Measurements from ENCODE around the gene ESF1. TPM values are rescaled to one million over a fixed set of nuclear protein-coding genes. Genes with fewer than 3 reads are reported as not detected.
"Not testable (repeated sequence)": the region's sequence is repeated elsewhere in the genome, so short reads cannot be mapped to it uniquely, and the experiment has no call there.

The ESF1 gene
- total RNA-seq, 1 donor from 2014 or later = 12.9 TPM

GRCh38 chr20:13793001-13793400 is 8.3 kb upstream of the ESF1 start:
- intact Hi-C loops (cut with DNase I) = no loop called here
- no peak for DNase-seq (ENCODE audit: missing footprints)
- ATAC-seq = no peak

GRCh38 chr20:13791540-13792459 is 7.1 kb upstream of the ESF1 start:
- ATAC-seq (peak; percentile 88), DNase-seq (ENCODE audit: missing footprints) (no peak)
- intact Hi-C loops (cut with DNase I) = no loop called here

- DNase-seq (ENCODE audit: missing footprints) = no peak
- intact Hi-C loops (cut with DNase I) = no loop called here
- no peak for ATAC-seq
Measured at GRCh38 chr20:13790708-13791107, 6.0 kb upstream of the ESF1 start.

GRCh38 chr20:13788167-13788834 is 3.6 kb upstream of the ESF1 start:
- ATAC-seq = no peak
- intact Hi-C loops (cut with DNase I) = no loop called here
- no peak for DNase-seq (ENCODE audit: missing footprints)

- intact Hi-C loops (cut with DNase I) = no loop called here
- ATAC-seq = no peak
- DNase-seq (ENCODE audit: missing footprints) = no peak
Measured at GRCh38 chr20:13786143-13786828, 1.6 kb upstream of the ESF1 start.

GRCh38 chr20:13784271-13784892 is 337 bp downstream of the ESF1 start:
- ATAC-seq (no peak), DNase-seq (ENCODE audit: missing footprints) (no peak)
- intact Hi-C loops (cut with DNase I) = loop anchor here (5.0 kb wide), 1 partner anchor 47 kb away; no protein-coding TSS in a partner anchor

GRCh38 chr20:13783528-13783927 is 1.2 kb downstream of the ESF1 start:
- intact Hi-C loops (cut with DNase I) = loop anchor here (5.0 kb wide), 1 partner anchor 46 kb away; no protein-coding TSS in a partner anchor
- no peak for DNase-seq (ENCODE audit: missing footprints)
- ATAC-seq = no peak

- intact Hi-C loops (cut with DNase I) = no loop called here
- ATAC-seq (no peak), DNase-seq (ENCODE audit: missing footprints) (no peak)
Measured at GRCh38 chr20:13778827-13779226, 5.9 kb downstream of the ESF1 start.

- intact Hi-C loops (cut with DNase I) = no loop called here
- DNase-seq (ENCODE audit: missing footprints) (no peak), ATAC-seq (no peak)
Measured at GRCh38 chr20:13777171-13777601, 7.5 kb downstream of the ESF1 start.

GRCh38 chr20:13775867-13776266 is 8.9 kb downstream of the ESF1 start:
- DNase-seq (ENCODE audit: missing footprints) (no peak), ATAC-seq (no peak)
- intact Hi-C loops (cut with DNase I) = no loop called here

- no peak for DNase-seq (ENCODE audit: missing footprints)
- ATAC-seq = no peak
- intact Hi-C loops (cut with DNase I) = loop anchor here (2.0 to 5.0 kb wide), 2 partner anchors 315 to 654 kb away; no protein-coding TSS in a partner anchor
Measured at GRCh38 chr20:13772529-13772928, 12.2 kb downstream of the ESF1 start.

GRCh38 chr20:13771853-13772453 is 12.8 kb downstream of the ESF1 start:
- intact Hi-C loops (cut with DNase I) = loop anchor here (2.0 to 5.0 kb wide), 2 partner anchors 315 to 653 kb away; no protein-coding TSS in a partner anchor
- ATAC-seq (no peak), DNase-seq (ENCODE audit: missing footprints) (no peak)

- no peak for ATAC-seq
- no peak for DNase-seq (ENCODE audit: missing footprints)
- intact Hi-C loops (cut with DNase I) = loop anchor here (5.0 kb wide), 1 partner anchor 313 kb away; no protein-coding TSS in a partner anchor
Measured at GRCh38 chr20:13770141-13770540, 14.6 kb downstream of the ESF1 start.

- DNase-seq (ENCODE audit: missing footprints) = no peak
- ATAC-seq = no peak
- intact Hi-C loops (cut with DNase I) = no loop called here
Measured at GRCh38 chr20:13765868-13766416, 18.8 kb downstream of the ESF1 start.

GRCh38 chr20:13765299-13765698 is 19.4 kb downstream of the ESF1 start:
- intact Hi-C loops (cut with DNase I) = no loop called here
- no peak for DNase-seq (ENCODE audit: missing footprints)
- ATAC-seq = no peak

- DNase-seq (ENCODE audit: missing footprints); intact Hi-C loops (cut with DNase I); ATAC-seq: not testable (repeated sequence)
Measured at GRCh38 chr20:13760451-13760946, 24.2 kb downstream of the ESF1 start.

- ATAC-seq (no peak), DNase-seq (ENCODE audit: missing footprints) (no peak)
- intact Hi-C loops (cut with DNase I) = no loop called here
Measured at GRCh38 chr20:13758884-13759283, 25.8 kb downstream of the ESF1 start.

GRCh38 chr20:13756551-13756950 is 28.2 kb downstream of the ESF1 start:
- DNase-seq (ENCODE audit: missing footprints) (no peak), ATAC-seq (no peak)
- intact Hi-C loops (cut with DNase I) = no loop called here
